Effector memory CD4-positive, alpha-beta T cell (primary cell): ENCODE measurements around the gene DHX35.

Experiments
- DNase-seq, 3 donors: peaks; one replicate each; pipeline ENCODE4 v3.0.0-alpha.2; 2020
- H3K27ac ChIP-seq: 2 replicates; pipeline ENCODE4 v1.7.0; 2013; ENCODE audit warnings: mild to moderate bottlenecking, low read length, moderate library complexity; ENCODE audit not compliant: insufficient read depth, poor library complexity, severe bottlenecking
- H3K27me3 ChIP-seq: replicated peaks from 2 replicates; pipeline ENCODE4 v1.7.0; 2013; ENCODE audit warnings: mild to moderate bottlenecking, low read length; ENCODE audit not compliant: insufficient read depth, control insufficient read depth, poor library complexity, severe bottlenecking
- H3K36me3 ChIP-seq: 2 replicates; pipeline ENCODE4 v1.7.0; 2013; ENCODE audit warnings: mild to moderate bottlenecking, low read length, moderate library complexity; ENCODE audit not compliant: control insufficient read depth, insufficient read depth
- H3K4me1 ChIP-seq: 2 replicates; pipeline ENCODE4 v1.7.0; 2013; ENCODE audit warnings: low read length, mild to moderate bottlenecking; ENCODE audit not compliant: control insufficient read depth, insufficient read depth, poor library complexity, severe bottlenecking
- H3K4me3 ChIP-seq: 2 replicates; pipeline ENCODE4 v1.7.0; 2013; ENCODE audit warnings: low read length, low read depth, mild to moderate bottlenecking; ENCODE audit not compliant: insufficient read depth, poor library complexity, severe bottlenecking
- H3K9me3 ChIP-seq: 2 replicates; pipeline ENCODE4 v1.7.0; 2013; ENCODE audit warnings: mild to moderate bottlenecking, low read length, moderate library complexity; ENCODE audit not compliant: control insufficient read depth

The DHX35 gene

DNA sequence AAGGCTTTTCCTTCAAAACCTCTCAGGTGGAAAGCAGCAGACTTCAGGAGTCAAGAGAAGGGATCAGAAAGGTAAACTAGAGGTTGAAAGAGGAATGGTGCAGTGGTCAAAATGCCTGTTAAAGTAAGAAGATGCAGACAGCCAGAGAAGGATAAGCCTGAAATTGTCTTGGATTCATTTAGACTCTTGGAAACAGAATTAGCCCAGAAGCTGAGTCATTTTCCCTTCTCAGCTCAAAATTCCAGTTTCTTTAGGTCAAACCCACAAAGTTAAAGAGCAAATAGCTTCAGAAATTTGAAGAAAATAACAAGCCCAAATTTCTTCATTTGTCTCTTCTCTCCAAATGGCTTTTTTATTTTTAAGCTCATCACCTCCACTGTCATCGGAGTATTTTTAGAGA is 73.9 kb downstream of the DHX35 start:
- Histone ChIP-seq H3K4me1 (no peaks in the 10 kb centered on the region), H3K36me3 (peaks cover 50% of the 10 kb centered on the region), H3K27me3 (no peaks in the 10 kb centered on the region), H3K27ac (no peak overlapping the region), H3K9me3 (no peaks in the 10 kb centered on the region), H3K4me3 (no peak overlapping the region)
- DNase-seq, result no peak

- H3K36me3 ChIP-seq, result peaks cover 50% of the 10 kb centered on the region
- H3K4me1 ChIP-seq, result no peaks in the 10 kb centered on the region
- no peak overlapping the region for H3K4me3 ChIP-seq
- DNase-seq, result no peak
- H3K9me3 ChIP-seq, result no peaks in the 10 kb centered on the region
- no peaks in the 10 kb centered on the region for H3K27me3 ChIP-seq
- H3K27ac ChIP-seq, result no peak overlapping the region
Measured at GRCh38 chr20:39036851-39037250, 74.7 kb downstream of the DHX35 start.

- no peak overlapping the region for H3K4me3 ChIP-seq
- DNase-seq, result no peak
- H3K4me1 ChIP-seq, result no peaks in the 10 kb centered on the region
- H3K27ac ChIP-seq, result no peak overlapping the region
- peaks cover 60% of the 10 kb centered on the region for H3K36me3 ChIP-seq
- H3K9me3 ChIP-seq, result no peaks in the 10 kb centered on the region
- no peaks in the 10 kb centered on the region for H3K27me3 ChIP-seq
Measured at GRCh38 chr20:39038047-39038446, 75.9 kb downstream of the DHX35 start.

DNA sequence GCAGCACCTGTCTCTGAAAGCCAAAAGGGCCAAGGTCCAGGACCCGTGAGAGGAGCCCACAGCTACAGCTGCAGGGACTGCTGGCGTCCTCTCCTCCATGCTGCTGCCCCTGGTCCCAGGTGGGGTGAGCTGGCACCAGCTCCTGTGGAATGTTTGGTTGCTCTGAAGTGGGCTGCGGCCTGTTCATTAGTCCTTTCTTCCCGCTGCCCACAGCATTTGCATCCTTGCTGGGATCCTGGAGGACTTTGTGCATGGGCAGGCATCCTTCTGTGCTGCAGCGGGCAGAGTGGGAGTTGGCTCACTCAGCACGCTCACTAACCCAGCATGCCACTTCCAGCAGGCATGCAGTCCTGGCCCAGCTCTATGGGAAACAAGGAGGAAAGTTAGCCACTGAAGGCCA is 76.4 kb downstream of the DHX35 start:
- H3K4me3 ChIP-seq, result no peak overlapping the region
- no peaks in the 10 kb centered on the region for H3K27me3 ChIP-seq
- no peak overlapping the region for H3K27ac ChIP-seq
- peaks cover 60% of the 10 kb centered on the region for H3K36me3 ChIP-seq
- H3K9me3 ChIP-seq, result no peaks in the 10 kb centered on the region
- no peak for DNase-seq
- H3K4me1 ChIP-seq, result no peaks in the 10 kb centered on the region

DNA sequence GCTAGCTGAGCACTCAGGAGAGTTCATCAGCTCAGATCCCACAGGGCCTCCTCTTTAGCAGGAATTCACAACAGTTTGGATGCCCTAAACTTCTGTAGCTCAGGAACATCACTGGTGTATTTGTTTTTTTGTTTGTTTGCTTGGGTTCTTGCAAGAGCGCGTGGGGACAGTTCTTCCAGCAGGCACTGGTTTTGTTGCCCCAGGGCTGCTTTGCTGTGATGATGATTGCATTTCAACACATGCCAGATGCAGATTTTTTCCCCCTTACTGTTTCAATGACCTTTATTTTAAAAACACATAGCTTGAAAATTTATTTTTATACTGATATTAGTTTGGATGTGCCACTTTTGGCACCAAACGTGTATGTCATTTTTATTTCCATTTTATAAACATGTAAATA is 77.1 kb downstream of the DHX35 start:
- no peaks in the 10 kb centered on the region for H3K27me3 ChIP-seq
- no peak overlapping the region for H3K4me3 ChIP-seq
- H3K36me3 ChIP-seq, result peaks cover 54% of the 10 kb centered on the region
- no peak for DNase-seq
- H3K9me3 ChIP-seq, result no peaks in the 10 kb centered on the region
- H3K27ac ChIP-seq, result no peak overlapping the region
- no peaks in the 10 kb centered on the region for H3K4me1 ChIP-seq

DNA sequence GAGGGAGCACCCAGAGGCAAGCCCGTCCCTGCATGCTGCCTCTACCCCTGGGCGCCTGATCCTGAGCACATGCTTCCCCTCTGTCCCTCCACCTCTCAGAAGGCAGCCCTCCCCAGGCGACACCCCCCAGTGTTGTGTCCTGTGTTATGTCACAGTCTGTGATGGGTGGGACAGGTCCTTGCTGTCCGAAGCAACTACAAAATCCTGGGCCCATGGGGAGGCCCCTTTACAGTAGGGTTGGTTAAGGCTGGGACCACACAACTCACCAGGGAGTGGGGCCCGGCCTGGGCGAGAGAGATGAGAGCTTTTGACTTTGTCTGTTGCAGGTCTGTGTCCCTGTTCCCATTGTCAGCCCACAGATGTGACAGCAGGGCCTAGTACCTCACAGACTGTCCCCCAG is 78.0 kb downstream of the DHX35 start:
- no peaks in the 10 kb centered on the region for H3K4me1 ChIP-seq
- no peak for DNase-seq
- no peaks in the 10 kb centered on the region for H3K9me3 ChIP-seq
- peaks cover 52% of the 10 kb centered on the region for H3K36me3 ChIP-seq
- H3K4me3 ChIP-seq, result no peak overlapping the region
- no peak overlapping the region for H3K27ac ChIP-seq
- no peaks in the 10 kb centered on the region for H3K27me3 ChIP-seq

- Histone ChIP-seq H3K27me3 (no peaks in the 10 kb centered on the region), H3K9me3 (no peaks in the 10 kb centered on the region), H3K36me3 (peaks cover 45% of the 10 kb centered on the region), H3K4me3 (no peak overlapping the region), H3K4me1 (no peaks in the 10 kb centered on the region), H3K27ac (no peak overlapping the region)
- no peak for DNase-seq
Measured at GRCh38 chr20:39041067-39041466, 78.9 kb downstream of the DHX35 start.

DNA sequence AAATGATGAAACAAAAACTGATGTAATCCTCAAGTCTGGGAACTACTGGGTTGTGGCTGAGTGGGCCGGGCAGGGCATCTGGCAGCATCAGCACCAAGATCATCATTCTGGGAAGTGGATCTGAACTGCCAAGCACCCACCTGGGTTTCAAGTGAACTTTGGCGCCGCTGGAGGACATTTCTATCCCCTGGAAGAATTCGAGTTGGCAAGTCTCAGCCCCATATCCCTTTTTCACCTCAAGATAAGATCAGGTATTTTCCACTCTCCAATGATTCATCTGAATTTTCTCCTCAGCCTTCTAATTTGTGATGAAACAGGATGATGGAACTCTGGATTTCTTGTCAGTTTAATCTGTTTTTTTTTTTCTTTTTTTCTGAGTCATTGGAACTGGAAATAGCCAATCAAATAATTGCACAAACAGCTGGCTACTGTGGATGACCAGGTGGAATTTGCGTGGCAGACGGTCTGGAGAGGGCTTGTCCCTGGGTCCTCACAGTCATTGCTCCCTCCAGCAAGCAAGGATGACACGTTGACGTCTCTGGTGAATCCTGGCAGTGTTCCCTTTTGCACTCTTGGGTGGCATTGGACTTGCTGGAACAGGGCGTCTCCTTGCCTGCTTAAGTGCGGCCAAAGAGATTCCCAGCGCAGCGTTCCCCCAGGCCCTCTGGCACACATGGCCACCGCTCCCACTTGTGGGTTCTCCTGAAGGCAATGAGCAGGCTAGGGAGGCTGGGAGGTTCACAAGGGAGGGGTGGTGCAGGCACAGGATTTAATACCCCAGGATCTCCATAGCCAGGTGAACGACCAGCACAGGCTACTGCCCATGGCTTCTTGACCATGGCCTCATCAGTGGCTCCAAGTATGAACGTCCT is 80.4 kb downstream of the DHX35 start:
- Histone ChIP-seq H3K27me3 (no peaks in the 10 kb centered on the region), H3K4me1 (no peaks in the 10 kb centered on the region), H3K36me3 (peaks cover 36% of the 10 kb centered on the region), H3K9me3 (no peaks in the 10 kb centered on the region), H3K4me3 (no peak overlapping the region), H3K27ac (no peak overlapping the region)
- no peak for DNase-seq

- no peak overlapping the region for H3K27ac ChIP-seq
- no peaks in the 10 kb centered on the region for H3K9me3 ChIP-seq
- H3K4me1 ChIP-seq, result no peaks in the 10 kb centered on the region
- peaks cover 21% of the 10 kb centered on the region for H3K36me3 ChIP-seq
- no peak for DNase-seq
- H3K4me3 ChIP-seq, result no peak overlapping the region
- no peaks in the 10 kb centered on the region for H3K27me3 ChIP-seq
Measured at GRCh38 chr20:39044501-39044900, 82.4 kb downstream of the DHX35 start.

GRCh38 chr20:39045676-39046075 is 83.5 kb downstream of the DHX35 start:
- Histone ChIP-seq H3K27me3 (no peaks in the 10 kb centered on the region), H3K9me3 (no peaks in the 10 kb centered on the region), H3K4me3 (no peak overlapping the region), H3K27ac (no peak overlapping the region), H3K36me3 (peaks cover 12% of the 10 kb centered on the region), H3K4me1 (peaks cover 9% of the 10 kb centered on the region)
- no peak for DNase-seq
